GM21717 (cell line): ENCODE measurements around the gene TCHHL1.

Source experiments
- ATAC-seq: cut with Tn5 transposase; IDR thresholded peaks from one replicate; pipeline ENCODE4 v1.9.1; 2021; ENCODE audit warnings: mild to moderate bottlenecking, moderate library complexity; ENCODE audit not compliant: unreplicated experiment

Gene TCHHL1

DNA sequence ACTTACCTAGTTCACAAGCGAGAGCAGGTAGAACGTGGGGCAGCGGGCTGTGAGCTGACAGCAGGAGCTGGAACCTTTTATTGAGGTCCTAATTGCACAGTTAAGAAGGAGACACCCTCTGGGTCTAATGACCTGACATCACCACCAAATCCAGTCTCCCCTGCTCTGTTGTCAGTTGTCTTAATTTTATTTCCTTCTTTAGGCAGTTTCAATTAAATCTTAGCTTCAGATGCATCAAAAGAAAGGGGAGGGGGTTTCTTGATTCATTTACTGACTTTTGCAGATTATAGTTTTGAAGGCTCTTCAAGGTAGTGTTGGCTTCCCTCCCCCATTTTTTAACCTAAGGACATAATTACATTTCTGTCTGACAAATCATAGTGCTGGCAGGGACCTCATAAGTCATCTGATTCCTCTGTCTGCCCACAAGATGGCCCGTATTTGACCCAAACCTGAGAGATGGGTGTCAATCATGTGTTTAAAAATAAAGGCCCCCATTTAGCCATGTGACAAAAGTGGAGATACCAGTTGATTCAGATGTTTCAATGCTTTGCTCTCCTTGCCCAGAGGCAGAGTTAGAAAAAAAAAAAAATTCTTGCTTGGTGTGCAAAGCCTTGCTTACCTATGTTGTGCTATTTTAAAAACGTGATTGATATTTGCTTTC lies at the start of gene TCHHL1:
TSS of gene TCHHL1 (minus strand) at position 51 of the 661 bp plus-strand sequence. CDS start 921 bp downstream, outside the sequence.
- no peak for ATAC-seq

DNA sequence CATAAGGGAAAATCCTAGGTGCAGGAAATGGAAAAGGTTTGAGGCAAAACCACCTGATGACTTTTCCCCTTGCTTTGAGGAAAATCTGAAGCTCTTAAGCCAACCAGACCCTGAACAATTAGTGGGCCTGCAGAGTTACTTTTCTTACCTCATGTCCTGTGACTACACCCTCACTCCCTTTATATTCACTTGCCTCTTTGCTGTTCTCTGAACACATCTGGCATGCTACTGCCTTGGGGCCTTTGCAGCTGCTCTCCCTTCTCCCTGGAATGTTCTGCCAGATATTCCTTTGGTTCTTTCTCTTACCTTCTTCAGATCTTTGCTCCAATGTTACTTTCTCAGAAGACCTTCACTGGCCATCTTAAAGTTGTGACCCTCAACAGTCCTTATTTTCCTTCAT lies 48.4 kb upstream of the TCHHL1 start:
- no peak for ATAC-seq

GRCh38 chr1:152130186-152130585 lies 41.3 kb upstream of the TCHHL1 start:
- no peak for ATAC-seq

- ATAC-seq: no peak
Measured at GRCh38 chr1:152127673-152128072, 38.8 kb upstream of the TCHHL1 start.

GRCh38 chr1:152125834-152126443 lies 37.1 kb upstream of the TCHHL1 start:
- no peak for ATAC-seq

DNA sequence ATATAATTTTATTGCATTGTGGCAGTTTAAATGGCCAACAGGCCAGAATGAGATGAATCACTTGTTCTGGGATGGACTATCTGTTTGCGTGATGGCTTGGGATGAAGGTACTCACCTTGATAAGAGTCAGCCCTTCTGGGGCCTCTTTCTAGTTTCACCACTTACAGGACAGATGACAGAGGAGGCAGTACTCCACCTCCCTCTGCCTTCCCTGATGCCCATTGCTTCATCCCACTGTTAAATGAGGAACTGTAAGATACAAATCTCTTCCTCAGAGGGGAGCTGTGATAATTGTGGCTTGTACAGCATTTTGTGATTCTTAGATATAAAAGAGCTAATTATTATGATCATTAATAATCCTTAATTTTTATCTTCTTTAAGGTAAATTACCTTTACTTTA lies 30.1 kb upstream of the TCHHL1 start:
- ATAC-seq: no peak

DNA sequence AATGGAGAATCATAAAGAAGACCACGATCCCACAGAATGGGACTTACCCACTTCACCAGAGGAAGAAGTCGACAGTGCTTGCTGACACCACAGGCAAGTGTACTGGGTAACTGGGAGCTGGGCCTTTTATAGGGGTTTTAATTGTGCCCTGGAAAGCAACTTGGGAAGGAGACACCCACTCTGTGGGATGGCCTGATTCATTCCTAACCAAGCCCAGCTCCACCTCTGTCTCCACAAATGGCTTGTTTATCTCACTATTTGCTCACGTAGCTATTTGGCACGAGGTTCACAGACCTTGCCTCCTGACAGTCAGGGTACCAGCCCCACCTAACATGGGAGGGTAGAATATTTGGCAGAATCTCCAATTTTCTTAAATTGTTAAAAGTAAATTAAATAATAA lies 26.5 kb upstream of the TCHHL1 start, which contains the start of gene TCHH:
TSS of gene TCHH (minus strand) at position 101 of the 400 bp plus-strand sequence. CDS start 1,364 bp downstream, outside the sequence.
- ATAC-seq: no peak

DNA sequence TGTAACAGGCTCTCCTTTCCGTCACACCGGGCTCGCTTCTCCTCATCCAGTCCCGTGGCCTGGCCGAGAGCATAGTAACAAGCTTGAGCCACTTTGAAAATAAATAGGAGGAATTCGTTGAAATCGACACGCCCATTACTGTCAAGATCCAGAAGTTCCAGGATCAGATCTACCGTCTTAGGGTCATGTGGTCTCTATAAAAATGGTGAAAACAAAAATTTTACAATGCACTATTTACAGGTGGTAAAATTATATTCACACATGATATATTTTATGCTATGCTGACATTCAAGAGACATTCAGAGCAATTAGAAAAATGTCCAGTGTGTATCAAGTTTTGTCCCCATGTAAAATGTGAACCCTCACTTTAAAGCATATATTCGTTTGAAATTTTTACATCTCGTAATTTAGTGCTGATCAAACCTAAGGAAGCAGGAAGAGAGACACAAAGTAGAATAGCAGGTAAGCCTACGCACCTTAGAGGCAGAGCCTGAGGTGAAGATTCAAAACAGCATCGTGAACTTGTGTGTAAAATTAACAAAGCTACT lies 24.1 kb upstream of the TCHHL1 start:
- no peak for ATAC-seq

GRCh38 chr1:152112101-152112884 lies 23.4 kb upstream of the TCHHL1 start:
- no peak for ATAC-seq

GRCh38 chr1:152111515-152111968 lies 22.7 kb upstream of the TCHHL1 start:
- no peak for ATAC-seq

GRCh38 chr1:152110860-152111514 lies 22.1 kb upstream of the TCHHL1 start:
- no peak for ATAC-seq

GRCh38 chr1:152110365-152110859 lies 21.5 kb upstream of the TCHHL1 start:
- ATAC-seq: no peak

DNA sequence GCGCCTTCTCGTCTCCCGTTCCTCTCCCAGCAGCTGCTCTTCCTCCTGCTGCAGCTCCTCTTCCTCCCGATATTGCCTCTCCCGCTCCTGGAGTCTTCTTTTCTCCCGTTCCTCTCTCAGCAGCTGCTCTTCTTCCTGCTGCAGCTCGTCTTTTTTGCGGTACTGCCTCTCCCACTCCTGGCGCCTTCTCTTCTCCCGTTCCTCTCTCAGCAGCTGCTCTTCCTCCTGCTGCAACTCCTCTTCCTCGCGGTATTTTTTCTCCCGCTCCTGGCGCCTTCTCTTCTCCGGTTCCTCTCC lies 21.1 kb upstream of the TCHHL1 start:
- ATAC-seq: no peak

GRCh38 chr1:152109231-152109997 lies 20.6 kb upstream of the TCHHL1 start:
- no peak for ATAC-seq

DNA sequence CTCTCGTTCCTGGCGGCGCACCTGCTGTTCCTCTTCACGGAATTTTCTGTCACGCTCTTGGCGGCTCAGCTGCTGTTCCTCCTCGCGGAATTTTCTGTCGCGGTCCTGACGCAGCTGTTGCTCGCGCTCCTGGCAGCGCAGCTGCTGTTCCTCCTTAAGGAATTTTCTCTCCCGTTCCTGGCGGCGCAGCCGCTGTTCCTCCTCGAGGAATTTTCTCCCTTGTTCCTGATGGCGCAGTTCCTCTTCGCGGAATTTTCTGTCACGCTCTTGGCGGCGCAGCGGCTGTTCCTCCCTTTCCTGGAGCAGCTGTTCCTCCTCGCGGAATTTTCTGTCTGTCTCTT lies 20.0 kb upstream of the TCHHL1 start:
- no peak for ATAC-seq

DNA sequence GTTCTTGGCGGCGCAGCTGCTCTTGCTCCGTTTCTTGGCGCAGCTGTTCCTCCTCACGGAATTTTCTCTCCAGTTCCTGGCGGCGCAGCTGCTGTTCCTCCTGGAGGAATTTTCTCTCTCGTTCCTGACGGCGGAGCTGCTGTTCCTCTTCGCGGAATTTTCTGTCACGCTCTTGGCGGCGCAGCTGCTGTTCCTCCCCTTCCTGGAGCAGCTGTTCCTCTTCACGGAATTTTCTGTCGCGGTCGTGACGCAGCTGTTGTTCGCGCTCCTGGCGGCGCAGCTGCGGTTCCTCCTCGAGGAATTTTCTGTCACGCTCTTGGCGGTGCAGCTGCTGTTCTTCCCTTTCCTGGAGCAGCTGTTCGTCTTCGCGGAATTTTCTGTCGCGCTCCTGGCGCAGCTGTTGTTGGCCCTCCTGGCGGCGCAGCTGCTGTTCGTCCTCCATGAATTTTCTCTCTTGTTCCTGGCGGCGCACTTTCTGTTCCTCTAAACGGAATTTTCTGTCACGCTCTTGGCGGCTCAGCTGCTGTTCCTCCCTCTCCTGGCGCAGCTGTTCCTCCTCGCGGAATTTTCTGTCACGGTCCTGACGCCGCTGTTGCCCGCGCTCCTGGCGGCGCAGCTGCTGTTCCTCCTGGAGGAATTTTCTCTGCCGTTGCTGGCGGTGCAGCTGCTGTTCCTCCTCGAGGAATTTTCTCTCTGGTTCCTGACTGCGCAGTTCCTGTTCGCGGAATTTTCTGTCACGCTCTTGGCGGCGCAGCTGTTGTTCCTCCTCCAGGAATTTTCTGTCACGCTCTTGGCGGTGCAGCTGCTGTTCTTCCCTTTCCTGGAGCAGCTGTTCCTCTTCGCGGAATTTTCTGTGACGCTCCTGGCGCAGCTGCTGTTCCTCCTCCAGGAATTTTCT lies 19.4 kb upstream of the TCHHL1 start:
- ATAC-seq: no peak

DNA sequence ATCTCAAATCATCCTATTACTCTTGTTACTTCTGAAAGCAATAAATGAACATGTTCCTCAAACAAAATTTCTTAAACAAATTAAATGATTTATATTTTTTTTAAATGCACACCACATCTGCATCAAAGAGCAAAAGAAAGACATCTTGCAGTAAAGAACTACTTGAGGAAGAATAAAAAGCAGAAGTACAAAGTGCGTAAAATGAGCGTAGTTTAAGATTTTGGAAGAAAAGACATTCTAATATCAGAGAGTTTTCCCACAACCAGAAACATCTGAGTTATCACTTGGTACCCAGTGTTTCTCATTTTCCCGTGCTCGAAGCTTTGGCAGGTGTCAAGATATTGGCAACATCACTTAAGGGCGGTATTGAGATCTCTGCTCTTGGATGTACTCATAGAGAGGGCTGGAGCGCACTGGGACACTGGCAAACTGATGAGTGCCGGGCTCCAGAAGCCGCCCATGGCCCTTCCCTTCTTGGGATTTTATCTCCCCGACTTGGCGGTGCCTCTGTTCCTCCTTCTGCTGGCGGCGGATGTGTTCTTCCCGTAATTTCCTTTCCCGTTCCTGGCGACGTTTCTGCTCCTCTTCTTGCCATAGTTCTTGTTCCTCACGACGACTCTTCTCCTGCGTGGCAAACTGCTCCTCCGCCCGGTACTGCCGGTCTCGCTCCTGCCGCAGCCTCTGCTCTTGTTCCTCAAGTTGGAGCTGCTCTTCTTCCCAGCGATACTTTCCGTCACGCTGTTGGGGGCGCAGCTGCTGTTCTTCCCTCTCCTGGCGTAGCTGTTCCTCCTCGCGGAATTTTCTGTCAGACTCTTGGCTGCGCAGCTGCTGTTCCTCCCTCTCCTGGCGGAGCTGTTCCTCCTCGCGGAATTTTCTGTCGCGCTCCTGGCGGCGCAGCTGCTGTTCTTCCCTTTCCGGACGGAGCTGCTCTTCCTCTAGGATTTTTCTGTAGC lies 18.4 kb upstream of the TCHHL1 start:
- no peak for ATAC-seq

DNA sequence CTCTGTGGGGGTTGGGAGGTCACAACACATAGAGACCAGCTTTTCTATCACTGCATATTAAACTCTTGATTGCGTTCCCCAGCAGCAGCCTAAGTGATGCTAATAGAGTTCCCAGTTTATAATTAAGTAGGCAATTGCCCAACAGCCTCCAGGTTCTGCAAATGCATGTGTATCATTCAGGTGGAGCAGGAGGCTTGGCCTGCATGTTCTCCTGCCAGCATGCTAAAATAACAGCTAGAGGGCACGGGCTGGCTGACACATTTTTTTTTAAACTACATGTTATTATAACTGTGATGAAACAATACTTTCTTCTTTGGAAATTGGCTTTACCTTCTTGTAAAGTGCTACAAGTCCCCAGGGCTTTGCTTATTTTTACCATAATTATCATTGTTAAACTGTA lies 16.0 kb upstream of the TCHHL1 start:
- ATAC-seq: no peak
